DOHH2 (cell line): ENCODE results near the gene ZSWIM5.

Experiments used
- EZH2phosphoT487 ChIP-seq: fragments of 200-600 bp; sonication (generic); IDR thresholded peaks from 2 replicates; pipeline ENCODE4 v1.6.1; 2017; ENCODE audit warnings: borderline replicate concordance, mild to moderate bottlenecking, antibody characterized with exemption, low read length, moderate library complexity, mixed read lengths
- TF ChIP-seq, protein P1 (sequence below): fragments of 200-600 bp; sonication (generic); IDR thresholded peaks from one replicate; pipeline ENCODE4 v1.5.1; 2014; ENCODE audit warnings: antibody characterized with exemption, mild to moderate bottlenecking, low read depth, low read length; ENCODE audit not compliant: poor library complexity, severe bottlenecking

DNA sequence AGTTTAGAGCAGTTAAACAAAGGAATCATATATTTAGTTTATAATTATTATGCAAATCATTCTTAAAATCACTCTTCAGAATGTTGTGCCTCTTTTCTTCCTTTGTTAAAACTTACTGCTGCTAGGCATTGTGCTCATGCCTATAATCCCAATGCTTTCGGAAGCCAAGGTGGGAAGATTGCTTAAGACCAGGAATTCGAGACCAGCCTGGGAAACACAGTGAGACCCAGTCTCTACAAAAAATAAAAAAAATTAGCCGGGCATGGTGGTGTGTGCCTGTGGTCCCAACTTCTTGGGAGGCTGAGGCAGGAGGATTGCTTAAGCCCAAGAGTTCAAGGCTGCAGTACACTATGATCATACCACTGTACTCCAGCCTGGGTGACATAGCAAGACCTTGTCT lies 33.6 kb downstream of the ZSWIM5 start:
- no peak for TF ChIP-seq EZH2phosphoT487
- TF ChIP-seq, protein P1, sequence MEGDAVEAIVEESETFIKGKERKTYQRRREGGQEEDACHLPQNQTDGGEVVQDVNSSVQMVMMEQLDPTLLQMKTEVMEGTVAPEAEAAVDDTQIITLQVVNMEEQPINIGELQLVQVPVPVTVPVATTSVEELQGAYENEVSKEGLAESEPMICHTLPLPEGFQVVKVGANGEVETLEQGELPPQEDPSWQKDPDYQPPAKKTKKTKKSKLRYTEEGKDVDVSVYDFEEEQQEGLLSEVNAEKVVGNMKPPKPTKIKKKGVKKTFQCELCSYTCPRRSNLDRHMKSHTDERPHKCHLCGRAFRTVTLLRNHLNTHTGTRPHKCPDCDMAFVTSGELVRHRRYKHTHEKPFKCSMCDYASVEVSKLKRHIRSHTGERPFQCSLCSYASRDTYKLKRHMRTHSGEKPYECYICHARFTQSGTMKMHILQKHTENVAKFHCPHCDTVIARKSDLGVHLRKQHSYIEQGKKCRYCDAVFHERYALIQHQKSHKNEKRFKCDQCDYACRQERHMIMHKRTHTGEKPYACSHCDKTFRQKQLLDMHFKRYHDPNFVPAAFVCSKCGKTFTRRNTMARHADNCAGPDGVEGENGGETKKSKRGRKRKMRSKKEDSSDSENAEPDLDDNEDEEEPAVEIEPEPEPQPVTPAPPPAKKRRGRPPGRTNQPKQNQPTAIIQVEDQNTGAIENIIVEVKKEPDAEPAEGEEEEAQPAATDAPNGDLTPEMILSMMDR, result no peak
